ENCODE measurements around the gene ABCC9.
"Not testable (repeated sequence)": the region's sequence is repeated elsewhere in the genome, so short reads cannot be mapped to it uniquely, and the experiment has no call there.

ABCC9 gene

GRCh38 chr12:21794807-21795595, 146.2 kb downstream of the ABCC9 start:
- DNase-seq (ENCODE audit: low read depth); H3K4me3 ChIP-seq (ENCODE audit: low read length); H3K36me3 ChIP-seq (ENCODE audit: control insufficient read depth, insufficient read depth, low read length, severe bottlenecking); H3K4me1 ChIP-seq (ENCODE audit: control insufficient read depth, insufficient read depth, low read length); H3K9ac ChIP-seq (ENCODE audit: low read length); H3K27me3 ChIP-seq (replicated peaks; ENCODE audit: control insufficient read depth, insufficient read depth, low read length); H3K9me3 ChIP-seq (ENCODE audit: control insufficient read depth, low read length): not testable (repeated sequence)

DNA sequence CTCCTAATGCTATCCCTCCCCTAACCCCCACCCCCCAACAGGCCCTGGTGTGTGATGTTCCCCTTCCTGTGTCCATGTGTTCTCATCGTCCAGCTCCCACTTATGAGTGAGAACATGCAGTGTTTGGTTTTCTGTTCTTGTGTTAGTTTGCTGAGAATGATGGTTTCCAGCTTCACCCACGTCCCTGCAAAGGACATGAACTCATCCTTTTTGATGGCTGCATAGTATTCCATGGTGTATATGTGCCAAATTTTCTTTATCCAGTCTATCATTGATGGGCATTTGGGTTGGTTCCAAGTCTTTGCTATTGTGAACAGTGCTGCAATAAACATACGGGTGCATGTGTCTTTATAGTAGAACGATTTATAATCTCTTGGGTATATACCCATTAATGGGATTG, 151.5 kb downstream of the ABCC9 start:
- not testable (repeated sequence) for H3K9ac ChIP-seq (ENCODE audit: low read length); H3K27me3 ChIP-seq (replicated peaks; ENCODE audit: control insufficient read depth, insufficient read depth, low read length); H3K4me3 ChIP-seq (ENCODE audit: low read length); H3K9me3 ChIP-seq (ENCODE audit: control insufficient read depth, low read length); H3K36me3 ChIP-seq (ENCODE audit: control insufficient read depth, insufficient read depth, low read length, severe bottlenecking); DNase-seq (ENCODE audit: low read depth)
- peaks cover 11% of the 10 kb centered on the region for H3K4me1 ChIP-seq (ENCODE audit: control insufficient read depth, insufficient read depth, low read length)

DNA sequence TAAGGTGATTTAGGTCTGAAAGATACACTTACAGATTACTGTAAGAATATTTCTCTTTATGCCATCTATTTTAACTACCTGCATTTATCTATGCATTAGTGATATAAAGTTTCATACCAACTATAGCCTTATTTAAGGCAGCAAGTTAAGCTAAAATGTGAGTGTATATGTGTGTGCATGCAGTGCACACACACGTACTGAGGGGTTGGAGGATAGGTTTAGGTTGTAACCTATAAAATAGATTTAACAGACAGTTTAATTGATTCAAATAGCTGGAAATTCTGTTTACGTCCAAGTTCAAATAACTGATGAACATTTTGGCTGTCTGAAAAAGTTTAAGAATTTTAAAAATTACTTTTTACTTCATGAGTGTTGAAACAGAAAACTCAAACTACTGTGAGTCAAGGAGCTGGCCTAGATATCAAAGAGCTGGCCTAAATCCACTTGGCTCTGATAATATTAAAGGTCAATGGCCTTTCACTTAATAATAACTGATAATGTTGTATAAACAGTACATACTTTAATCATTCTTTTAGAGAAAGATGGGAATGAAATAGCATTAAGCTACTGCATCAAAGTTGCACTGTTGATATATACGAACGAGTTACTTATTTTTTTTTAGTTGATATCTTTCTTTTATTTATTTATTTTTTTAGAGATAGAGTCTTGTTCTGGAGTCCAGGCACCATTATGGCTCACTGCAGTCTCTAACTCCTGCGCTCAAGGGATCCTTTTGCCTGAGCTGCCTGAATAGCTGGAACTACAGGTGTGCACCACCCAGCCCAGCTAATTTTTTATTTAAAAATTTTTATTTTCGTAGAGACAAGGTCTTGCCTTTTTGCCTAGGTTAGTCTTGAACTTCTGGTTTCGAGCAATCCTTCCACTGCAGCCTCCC, 152.9 kb downstream of the ABCC9 start:
- peaks cover 11% of the 10 kb centered on the region for H3K4me1 ChIP-seq (ENCODE audit: control insufficient read depth, insufficient read depth, low read length)
- no peaks in the 10 kb centered on the region for H3K27me3 ChIP-seq (replicated peaks; ENCODE audit: control insufficient read depth, insufficient read depth, low read length)
- H3K4me3 ChIP-seq (ENCODE audit: low read length): no peak overlapping the region
- no peaks in the 10 kb centered on the region for H3K36me3 ChIP-seq (ENCODE audit: control insufficient read depth, insufficient read depth, low read length, severe bottlenecking)
- H3K9me3 ChIP-seq (ENCODE audit: control insufficient read depth, low read length): no peaks in the 10 kb centered on the region
- no peak for DNase-seq (ENCODE audit: low read depth)
- no peak overlapping the region for H3K9ac ChIP-seq (ENCODE audit: low read length)

DNA sequence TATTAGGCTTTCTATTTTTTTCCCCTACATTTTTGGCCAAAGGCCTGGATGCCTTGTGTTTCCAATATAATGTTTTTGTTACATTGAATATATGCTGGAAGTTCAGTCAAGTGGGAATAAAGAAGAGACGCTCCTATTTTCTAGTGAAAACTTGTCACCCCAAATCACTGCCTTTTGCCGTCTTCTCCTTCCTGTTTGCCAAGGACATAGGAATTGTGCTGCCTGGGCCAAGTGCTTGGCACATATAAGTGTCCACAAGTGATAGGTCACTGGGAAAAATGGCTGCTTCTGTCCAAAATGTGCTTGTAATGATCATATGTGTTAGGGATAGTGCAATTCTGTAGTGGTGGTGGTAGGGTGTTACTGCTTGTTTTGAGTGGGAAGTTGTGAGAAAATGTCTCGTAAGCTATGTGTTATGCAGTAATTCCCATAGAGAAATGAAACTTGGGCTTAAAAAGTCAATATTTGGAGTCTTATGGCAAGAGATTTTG, 155.1 kb downstream of the ABCC9 start:
- Histone ChIP-seq H3K9ac (ENCODE audit: low read length) (no peak overlapping the region), H3K4me3 (ENCODE audit: low read length) (no peak overlapping the region), H3K9me3 (ENCODE audit: control insufficient read depth, low read length) (no peaks in the 10 kb centered on the region), H3K4me1 (ENCODE audit: control insufficient read depth, insufficient read depth, low read length) (peaks cover 11% of the 10 kb centered on the region), H3K36me3 (ENCODE audit: control insufficient read depth, insufficient read depth, low read length, severe bottlenecking) (no peaks in the 10 kb centered on the region), H3K27me3 (replicated peaks; ENCODE audit: control insufficient read depth, insufficient read depth, low read length) (no peaks in the 10 kb centered on the region)
- no peak for DNase-seq (ENCODE audit: low read depth)

- not testable (repeated sequence) for H3K4me1 ChIP-seq (ENCODE audit: control insufficient read depth, insufficient read depth, low read length); H3K36me3 ChIP-seq (ENCODE audit: control insufficient read depth, insufficient read depth, low read length, severe bottlenecking); DNase-seq (ENCODE audit: low read depth); H3K9me3 ChIP-seq (ENCODE audit: control insufficient read depth, low read length); H3K4me3 ChIP-seq (ENCODE audit: low read length); H3K9ac ChIP-seq (ENCODE audit: low read length); H3K27me3 ChIP-seq (replicated peaks; ENCODE audit: control insufficient read depth, insufficient read depth, low read length)
These were observed 158.5 kb downstream of the ABCC9 start for GRCh38 chr12:21782723-21783122.

GRCh38 chr12:21780786-21781185, 160.4 kb downstream of the ABCC9 start:
- no peaks in the 10 kb centered on the region for H3K36me3 ChIP-seq (ENCODE audit: control insufficient read depth, insufficient read depth, low read length, severe bottlenecking)
- no peak overlapping the region for H3K4me3 ChIP-seq (ENCODE audit: low read length)
- DNase-seq (ENCODE audit: low read depth): no peak
- no peak overlapping the region for H3K9ac ChIP-seq (ENCODE audit: low read length)
- no peaks in the 10 kb centered on the region for H3K4me1 ChIP-seq (ENCODE audit: control insufficient read depth, insufficient read depth, low read length)
- H3K9me3 ChIP-seq (ENCODE audit: control insufficient read depth, low read length): no peaks in the 10 kb centered on the region
- H3K27me3 ChIP-seq (replicated peaks; ENCODE audit: control insufficient read depth, insufficient read depth, low read length): no peaks in the 10 kb centered on the region

GRCh38 chr12:21776175-21776574, 165.1 kb downstream of the ABCC9 start:
- DNase-seq (ENCODE audit: low read depth): no peak
- Histone ChIP-seq H3K9ac (ENCODE audit: low read length) (no peak overlapping the region), H3K9me3 (ENCODE audit: control insufficient read depth, low read length) (no peaks in the 10 kb centered on the region), H3K27me3 (replicated peaks; ENCODE audit: control insufficient read depth, insufficient read depth, low read length) (no peaks in the 10 kb centered on the region), H3K4me3 (ENCODE audit: low read length) (no peak overlapping the region), H3K36me3 (ENCODE audit: control insufficient read depth, insufficient read depth, low read length, severe bottlenecking) (no peaks in the 10 kb centered on the region), H3K4me1 (ENCODE audit: control insufficient read depth, insufficient read depth, low read length) (peaks cover 24% of the 10 kb centered on the region)

- H3K27me3 ChIP-seq (replicated peaks; ENCODE audit: control insufficient read depth, insufficient read depth, low read length): no peaks in the 10 kb centered on the region
- H3K4me3 ChIP-seq (ENCODE audit: low read length): peak overlapping the region; percentile 78
These were observed 165.9 kb downstream of the ABCC9 start for GRCh38 chr12:21775133-21775820.

GRCh38 chr12:21774358-21775132, 166.7 kb downstream of the ABCC9 start, which contains the start of gene KCNJ8:
KCNJ8 (minus strand) TSS chr12:21774706; CDS start chr12:21773616, 1,090 bp downstream.
- H3K9me3 ChIP-seq (ENCODE audit: control insufficient read depth, low read length): no peaks in the 10 kb centered on the region
- peak within 1 kb of the TSS; percentile 84 for H3K9ac ChIP-seq (ENCODE audit: low read length)
- peaks cover 37% of the 10 kb centered on the region for H3K4me1 ChIP-seq (ENCODE audit: control insufficient read depth, insufficient read depth, low read length)
- no peaks in the 10 kb centered on the region for H3K36me3 ChIP-seq (ENCODE audit: control insufficient read depth, insufficient read depth, low read length, severe bottlenecking)
- peak within 1 kb of the TSS; percentile 85 for H3K4me3 ChIP-seq (ENCODE audit: low read length)
- no peaks in the 10 kb centered on the region for H3K27me3 ChIP-seq (replicated peaks; ENCODE audit: control insufficient read depth, insufficient read depth, low read length)
- peak; percentile 59 for DNase-seq (ENCODE audit: low read depth)

More at GRCh38 chr12:21775133-21775820, 165.9 kb downstream of the ABCC9 start:
- no peak for DNase-seq (ENCODE audit: low read depth)
- peak overlapping the region; percentile 72 for H3K9ac ChIP-seq (ENCODE audit: low read length)
- no peaks in the 10 kb centered on the region for H3K9me3 ChIP-seq (ENCODE audit: control insufficient read depth, low read length)
- peaks cover 33% of the 10 kb centered on the region for H3K4me1 ChIP-seq (ENCODE audit: control insufficient read depth, insufficient read depth, low read length)
- H3K36me3 ChIP-seq (ENCODE audit: control insufficient read depth, insufficient read depth, low read length, severe bottlenecking): no peaks in the 10 kb centered on the region

- Histone ChIP-seq H3K36me3 (ENCODE audit: control insufficient read depth, insufficient read depth, low read length, severe bottlenecking) (no peaks in the 10 kb centered on the region), H3K27me3 (replicated peaks; ENCODE audit: control insufficient read depth, insufficient read depth, low read length) (no peaks in the 10 kb centered on the region), H3K4me1 (ENCODE audit: control insufficient read depth, insufficient read depth, low read length) (peaks cover 37% of the 10 kb centered on the region), H3K4me3 (ENCODE audit: low read length) (peak overlapping the region; percentile 85), H3K9ac (ENCODE audit: low read length) (peak overlapping the region; percentile 84), H3K9me3 (ENCODE audit: control insufficient read depth, low read length) (no peaks in the 10 kb centered on the region)
- no peak for DNase-seq (ENCODE audit: low read depth)
These were observed 167.4 kb downstream of the ABCC9 start for GRCh38 chr12:21773806-21774205.
